Fibroblast of lung (primary cell): ENCODE measurements around the gene KCNJ12.
"Not testable (repeated sequence)": the region's sequence is repeated elsewhere in the genome, so short reads cannot be mapped to it uniquely, and the experiment has no call there.

ENCODE experiments used
- EZH2 ChIP-seq: IDR thresholded peaks from 2 replicates; pipeline ENCODE4 v1.5.1; 2012; ENCODE audit warnings: low read length, control low read depth, mild to moderate bottlenecking; ENCODE audit errors: missing control alignments
- TF ChIP-seq, protein P1 (sequence below), 2 donors: IDR thresholded peaks in 1 of 2; conservative IDR thresholded peaks in 1 of 2; 1 replicate in 1 of 2; 2 replicates in 1 of 2; pipeline ENCODE4 v1.5.1; 2011 to 2012; ENCODE audit warnings: low read length in 2 of 2, control low read depth in 1 of 2, inconsistent platforms in 1 of 2, low read depth in 1 of 2, mild to moderate bottlenecking in 1 of 2

DNA sequence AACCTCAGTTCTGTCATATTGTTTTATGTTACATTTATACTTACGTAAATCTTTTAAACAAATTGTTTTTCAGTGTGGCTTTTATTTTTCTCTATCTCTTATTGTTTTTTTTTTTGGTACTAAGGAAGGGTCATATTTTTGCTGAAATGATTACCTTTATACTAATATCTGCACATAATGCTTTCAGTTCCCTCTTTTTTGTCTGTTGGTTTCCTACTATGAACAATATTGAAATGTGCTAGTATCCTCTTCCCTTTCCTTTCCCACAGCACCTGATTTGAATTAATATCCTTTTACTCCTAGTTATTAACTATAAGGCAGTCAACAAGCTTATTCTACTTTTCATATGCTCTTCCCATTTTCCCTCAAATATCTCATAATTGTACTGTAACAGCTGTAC is 48.2 kb upstream of the KCNJ12 start:
- TF ChIP-seq, protein P1, sequence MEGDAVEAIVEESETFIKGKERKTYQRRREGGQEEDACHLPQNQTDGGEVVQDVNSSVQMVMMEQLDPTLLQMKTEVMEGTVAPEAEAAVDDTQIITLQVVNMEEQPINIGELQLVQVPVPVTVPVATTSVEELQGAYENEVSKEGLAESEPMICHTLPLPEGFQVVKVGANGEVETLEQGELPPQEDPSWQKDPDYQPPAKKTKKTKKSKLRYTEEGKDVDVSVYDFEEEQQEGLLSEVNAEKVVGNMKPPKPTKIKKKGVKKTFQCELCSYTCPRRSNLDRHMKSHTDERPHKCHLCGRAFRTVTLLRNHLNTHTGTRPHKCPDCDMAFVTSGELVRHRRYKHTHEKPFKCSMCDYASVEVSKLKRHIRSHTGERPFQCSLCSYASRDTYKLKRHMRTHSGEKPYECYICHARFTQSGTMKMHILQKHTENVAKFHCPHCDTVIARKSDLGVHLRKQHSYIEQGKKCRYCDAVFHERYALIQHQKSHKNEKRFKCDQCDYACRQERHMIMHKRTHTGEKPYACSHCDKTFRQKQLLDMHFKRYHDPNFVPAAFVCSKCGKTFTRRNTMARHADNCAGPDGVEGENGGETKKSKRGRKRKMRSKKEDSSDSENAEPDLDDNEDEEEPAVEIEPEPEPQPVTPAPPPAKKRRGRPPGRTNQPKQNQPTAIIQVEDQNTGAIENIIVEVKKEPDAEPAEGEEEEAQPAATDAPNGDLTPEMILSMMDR (conservative IDR thresholded peaks at IDR 0.05 in 1 of 2, IDR thresholded peaks at IDR 0.05 in 1 of 2; ENCODE audit: low read depth in 1 of 2, low read length in 2 of 2), result not testable (repeated sequence)
- not testable (repeated sequence) for TF ChIP-seq EZH2
